NOMO-1 treated with DMSO at 0.1 percent for 48 hours (cell line): ENCODE measurements around the gene RRAS.
"Not testable (repeated sequence)": the region's sequence is repeated elsewhere in the genome, so short reads cannot be mapped to it uniquely, and the experiment has no call there.

Experiments
- DNase-seq: peaks from one replicate; lab custom pipeline; 2025; ENCODE audit not compliant: unreplicated experiment; lab: John Stamatoyannopoulos, UW

Gene RRAS

DNA sequence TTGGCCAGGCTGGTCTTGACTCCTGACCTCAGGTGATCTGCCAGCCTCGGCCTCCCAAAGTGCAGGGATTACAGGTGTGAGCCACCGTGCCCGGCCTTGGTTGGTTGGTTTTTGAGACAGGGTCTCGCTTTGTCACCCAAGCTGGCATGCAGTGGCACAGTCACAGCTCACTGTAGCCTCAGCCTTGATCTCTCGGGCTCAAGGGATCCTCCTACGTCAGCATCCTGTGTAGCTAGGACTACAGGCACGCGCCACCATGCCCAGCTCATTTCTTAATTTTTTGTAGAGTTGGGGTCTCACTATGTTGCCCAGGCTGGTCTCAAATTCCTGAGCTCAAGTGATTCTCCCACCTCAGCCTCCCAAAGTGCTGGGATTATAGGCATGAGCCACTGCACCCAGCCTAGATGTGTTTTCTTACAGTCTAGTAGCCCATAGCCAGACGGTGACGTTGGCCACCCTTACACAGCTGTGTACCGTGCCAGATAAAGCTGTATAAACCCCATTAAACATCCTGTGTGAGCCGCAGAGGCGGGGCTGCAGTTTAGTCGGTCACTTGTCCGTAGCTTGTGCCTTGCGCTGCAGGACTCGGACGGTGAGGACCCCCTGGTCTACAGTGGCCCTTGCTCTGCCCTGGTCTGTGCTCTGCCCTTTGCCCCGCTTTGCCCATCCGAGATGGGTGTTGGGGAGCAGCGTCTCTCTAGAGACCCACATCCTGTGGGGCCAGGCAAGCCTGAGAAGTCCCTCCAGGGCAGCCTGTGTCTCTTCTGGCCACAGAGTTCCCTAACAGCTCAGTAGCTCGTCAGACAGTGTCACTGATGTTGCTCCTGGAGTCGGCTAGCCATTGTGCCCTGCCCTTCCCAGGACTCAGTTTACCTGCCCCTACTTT, 15.9 kb upstream of the RRAS start:
- no peak for DNase-seq

DNA sequence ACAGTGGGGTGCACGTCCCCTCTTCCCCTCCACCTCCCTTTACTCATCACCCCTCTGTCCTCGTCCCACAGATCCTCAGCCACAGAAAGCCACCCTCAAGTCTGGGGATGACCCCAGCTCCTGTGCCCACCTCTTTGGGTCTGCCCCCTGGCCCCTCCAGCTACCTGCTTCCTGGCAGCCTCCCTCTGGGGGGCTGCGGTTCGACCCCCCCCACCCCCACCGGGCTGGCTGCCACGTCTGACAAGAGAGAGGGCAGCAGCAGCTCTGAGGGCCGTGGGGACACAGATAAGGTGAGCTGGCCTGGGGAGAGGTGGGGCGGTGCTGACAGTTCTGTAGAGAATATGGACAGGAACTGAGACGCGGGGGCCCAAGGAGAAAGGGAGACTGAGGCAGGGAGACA, 14.6 kb upstream of the RRAS start:
- no peak for DNase-seq

DNA sequence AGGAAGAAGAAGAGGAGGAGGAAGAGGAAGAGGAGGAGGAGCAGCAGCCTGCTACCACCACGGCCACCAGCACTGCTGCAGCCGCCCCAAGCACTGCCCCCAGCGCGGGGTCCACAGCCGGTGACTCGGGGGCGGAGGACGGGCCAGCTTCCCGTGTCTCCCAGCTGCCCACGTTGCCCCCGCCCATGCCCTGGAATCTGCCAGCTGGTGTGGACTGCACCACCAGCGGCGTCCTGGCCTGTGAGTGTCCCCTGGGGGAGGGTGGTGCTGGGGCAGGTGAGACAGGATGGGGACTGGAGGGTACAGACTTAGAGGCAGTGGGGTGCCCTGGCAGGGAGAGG, 13.5 kb upstream of the RRAS start:
- no peak for DNase-seq

DNA sequence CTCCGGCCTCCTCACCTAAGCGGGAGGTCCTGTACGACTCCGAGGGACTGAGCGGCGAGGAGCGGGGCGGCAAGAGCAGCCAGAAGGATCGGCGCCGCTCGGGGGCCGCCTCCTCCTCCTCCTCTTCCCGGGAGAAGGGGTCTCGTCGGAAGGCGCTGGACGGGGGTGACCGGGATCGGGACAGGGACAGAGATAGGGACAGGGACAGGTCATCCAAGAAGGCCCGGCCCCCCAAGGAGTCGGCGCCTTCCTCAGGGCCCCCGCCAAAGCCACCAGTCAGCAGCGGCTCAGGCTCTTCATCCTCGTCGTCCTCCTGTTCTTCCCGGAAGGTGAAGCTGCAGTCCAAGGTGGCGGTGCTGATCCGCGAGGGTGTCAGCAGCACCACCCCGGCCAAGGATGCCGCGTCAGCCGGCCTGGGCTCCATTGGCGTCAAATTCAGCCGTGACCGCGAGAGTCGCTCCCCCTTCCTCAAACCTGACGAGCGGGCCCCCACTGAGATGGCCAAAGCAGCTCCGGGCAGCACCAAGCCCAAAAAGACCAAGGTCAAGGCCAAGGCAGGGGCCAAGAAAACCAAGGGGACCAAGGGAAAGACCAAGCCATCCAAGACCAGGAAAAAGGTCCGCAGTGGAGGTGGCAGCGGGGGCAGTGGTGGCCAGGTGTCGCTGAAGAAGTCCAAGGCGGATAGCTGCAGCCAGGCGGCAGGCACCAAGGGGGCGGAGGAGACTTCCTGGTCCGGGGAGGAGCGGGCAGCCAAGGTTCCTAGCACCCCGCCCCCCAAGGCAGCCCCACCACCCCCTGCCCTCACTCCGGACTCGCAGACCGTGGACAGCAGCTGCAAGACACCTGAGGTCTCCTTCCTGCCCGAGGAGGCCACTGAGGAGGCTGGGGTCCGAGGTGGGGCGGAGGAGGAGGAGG, 12.9 kb upstream of the RRAS start:
- DNase-seq: no peak

DNA sequence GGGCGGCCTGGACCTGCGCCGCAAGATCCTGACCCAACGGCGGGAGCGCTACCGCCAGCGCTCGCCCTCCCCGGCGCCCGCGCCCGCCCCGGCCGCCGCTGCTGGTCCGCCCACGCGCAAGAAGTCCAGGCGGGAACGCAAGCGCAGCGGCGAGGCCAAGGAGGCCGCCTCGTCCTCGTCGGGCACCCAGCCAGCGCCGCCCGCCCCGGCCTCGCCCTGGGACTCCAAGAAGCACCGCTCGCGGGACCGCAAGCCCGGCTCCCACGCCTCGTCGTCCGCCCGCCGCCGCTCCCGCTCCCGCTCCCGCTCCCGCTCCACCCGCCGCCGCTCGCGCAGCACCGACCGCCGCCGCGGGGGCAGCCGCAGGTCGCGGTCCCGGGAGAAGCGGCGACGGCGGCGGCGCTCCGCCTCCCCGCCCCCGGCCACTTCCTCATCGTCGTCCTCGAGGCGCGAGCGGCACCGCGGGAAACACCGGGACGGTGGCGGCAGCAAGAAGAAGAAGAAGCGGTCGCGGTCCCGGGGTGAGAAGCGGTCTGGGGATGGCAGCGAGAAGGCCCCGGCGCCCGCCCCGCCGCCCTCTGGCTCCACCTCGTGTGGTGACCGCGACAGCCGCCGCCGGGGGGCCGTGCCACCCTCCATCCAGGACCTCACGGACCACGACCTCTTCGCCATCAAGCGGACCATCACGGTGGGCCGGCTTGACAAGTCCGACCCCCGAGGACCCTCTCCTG, 12.0 kb upstream of the RRAS start:
- DNase-seq: no peak

DNA sequence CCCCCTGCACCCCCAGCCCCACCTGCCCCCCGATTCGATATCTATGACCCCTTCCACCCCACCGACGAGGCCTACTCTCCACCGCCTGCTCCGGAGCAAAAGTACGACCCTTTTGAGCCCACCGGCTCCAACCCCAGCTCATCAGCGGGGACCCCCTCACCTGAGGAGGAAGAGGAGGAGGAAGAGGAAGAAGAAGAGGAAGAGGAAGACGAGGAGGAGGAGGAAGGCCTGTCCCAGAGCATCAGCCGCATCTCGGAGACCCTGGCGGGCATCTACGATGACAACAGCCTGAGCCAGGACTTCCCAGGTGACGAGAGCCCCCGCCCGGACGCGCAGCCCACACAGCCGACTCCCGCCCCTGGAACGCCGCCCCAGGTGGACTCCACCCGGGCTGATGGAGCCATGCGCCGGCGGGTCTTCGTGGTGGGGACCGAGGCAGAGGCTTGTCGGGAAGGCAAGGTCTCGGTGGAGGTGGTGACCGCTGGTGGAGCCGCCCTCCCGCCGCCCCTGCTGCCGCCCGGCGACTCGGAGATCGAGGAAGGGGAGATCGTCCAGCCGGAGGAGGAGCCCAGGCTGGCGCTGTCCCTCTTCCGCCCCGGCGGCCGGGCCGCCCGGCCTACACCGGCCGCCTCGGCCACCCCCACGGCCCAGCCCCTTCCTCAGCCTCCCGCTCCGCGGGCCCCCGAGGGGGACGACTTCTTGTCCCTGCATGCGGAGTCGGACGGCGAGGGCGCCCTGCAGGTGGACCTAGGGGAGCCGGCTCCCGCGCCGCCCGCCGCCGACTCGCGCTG, 11.3 kb upstream of the RRAS start:
- DNase-seq: no peak

DNA sequence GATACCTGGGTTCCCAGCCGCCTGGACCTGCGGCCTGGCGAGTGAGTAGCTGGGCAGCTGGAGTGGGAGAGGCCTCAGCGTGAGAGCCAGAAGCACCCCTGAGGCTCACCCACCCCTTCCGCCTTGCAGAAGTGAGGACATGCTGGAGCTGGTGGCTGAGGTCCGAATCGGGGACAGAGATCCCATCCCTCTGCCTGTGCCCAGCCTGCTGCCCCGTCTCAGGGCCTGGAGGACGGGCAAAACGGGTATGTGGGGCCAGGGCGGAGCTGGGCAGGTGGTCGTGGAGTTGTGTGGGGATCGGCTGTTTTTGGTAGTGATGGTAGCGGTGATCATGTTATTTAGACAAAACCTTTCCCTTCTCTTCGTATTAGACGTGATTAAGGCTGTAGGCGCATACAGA, 6.6 kb upstream of the RRAS start:
- no peak for DNase-seq

DNA sequence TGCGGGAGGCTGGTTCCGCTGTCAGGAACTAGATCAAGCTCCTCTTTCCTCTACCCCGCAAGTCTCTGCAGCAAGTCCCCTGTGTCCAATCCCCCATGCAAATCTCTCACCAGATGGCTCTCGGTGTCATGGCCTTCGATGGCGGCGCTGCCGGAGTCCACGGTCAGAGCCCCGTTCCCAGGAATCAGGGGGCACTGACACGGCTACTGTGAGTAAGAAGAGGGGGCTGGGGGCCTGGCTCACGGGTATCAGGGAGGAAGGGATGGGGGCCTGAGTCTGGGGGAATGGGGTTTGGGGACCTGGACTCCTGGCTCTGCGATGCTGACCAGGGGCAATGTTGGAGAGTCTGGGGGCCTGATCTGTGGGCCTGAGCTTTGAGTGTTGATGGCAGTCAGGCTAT, 6.1 kb upstream of the RRAS start:
- DNase-seq: no peak

DNA sequence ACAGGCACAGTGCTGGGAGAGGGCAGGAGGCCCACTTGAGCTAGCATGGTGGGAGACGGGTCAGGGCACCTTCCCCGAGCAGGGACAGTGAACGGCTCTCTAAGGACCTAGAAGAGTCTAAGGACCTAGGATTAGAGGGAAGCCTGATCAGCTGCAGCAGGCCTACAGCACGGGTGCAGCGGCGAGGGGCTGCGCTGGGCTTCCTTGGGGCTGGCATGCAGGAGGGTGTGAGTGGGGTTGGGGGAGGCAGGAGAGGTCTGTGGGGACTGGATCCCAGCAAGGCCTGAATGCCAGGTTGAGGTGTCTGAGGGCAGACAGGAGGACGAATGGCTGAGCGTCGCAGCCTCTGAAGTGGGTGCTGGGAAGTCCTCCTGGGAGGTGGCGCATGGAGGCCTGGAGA, 5.6 kb upstream of the RRAS start:
- DNase-seq: no peak

DNA sequence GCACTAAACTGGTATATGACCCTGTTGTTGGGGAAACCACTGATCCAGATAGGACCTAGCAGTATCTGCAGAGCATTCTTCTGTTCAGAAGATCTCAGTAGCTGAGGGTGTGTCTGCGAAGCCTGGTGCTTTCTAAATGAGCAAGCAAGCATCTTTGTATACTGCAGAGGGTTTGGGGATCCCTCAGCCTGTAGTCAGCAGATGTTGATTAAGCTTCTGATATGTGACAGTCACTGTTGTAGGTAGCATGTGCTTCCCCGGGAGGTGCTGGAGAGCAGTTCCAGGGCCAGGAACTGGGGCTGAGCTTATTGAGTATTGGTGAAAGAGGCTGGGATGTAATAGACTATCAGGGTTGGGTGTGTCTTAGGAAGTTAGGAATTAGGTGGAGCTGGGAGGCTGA, 3.5 kb upstream of the RRAS start:
- no peak for DNase-seq

DNA sequence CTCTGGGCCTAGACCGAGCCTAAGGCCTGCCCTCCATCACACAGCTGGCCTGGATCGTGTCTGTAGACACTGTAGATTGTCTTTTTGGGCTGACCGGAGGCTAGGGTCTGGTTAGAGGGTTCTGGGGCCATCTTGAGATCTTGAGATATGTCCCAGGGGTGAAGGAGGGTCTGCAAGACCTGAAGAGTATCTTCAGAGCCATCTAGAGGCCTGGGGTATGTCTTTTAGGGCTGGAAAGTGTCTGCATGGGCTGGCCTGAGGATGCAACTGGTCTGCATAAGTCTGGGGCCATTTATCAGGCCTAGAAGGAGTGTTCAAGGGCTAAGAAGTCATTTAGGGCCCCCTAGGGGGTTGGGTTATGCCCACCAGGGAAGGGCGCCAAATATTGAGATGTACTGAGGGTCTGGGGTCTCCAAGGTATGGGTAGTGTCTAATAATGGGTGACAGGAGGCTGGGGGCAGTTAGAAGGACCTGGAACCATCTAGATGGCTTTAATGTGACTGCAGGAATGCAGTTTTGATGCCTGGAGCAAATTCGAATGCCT, 2.6 kb upstream of the RRAS start:
- no peak for DNase-seq

DNA sequence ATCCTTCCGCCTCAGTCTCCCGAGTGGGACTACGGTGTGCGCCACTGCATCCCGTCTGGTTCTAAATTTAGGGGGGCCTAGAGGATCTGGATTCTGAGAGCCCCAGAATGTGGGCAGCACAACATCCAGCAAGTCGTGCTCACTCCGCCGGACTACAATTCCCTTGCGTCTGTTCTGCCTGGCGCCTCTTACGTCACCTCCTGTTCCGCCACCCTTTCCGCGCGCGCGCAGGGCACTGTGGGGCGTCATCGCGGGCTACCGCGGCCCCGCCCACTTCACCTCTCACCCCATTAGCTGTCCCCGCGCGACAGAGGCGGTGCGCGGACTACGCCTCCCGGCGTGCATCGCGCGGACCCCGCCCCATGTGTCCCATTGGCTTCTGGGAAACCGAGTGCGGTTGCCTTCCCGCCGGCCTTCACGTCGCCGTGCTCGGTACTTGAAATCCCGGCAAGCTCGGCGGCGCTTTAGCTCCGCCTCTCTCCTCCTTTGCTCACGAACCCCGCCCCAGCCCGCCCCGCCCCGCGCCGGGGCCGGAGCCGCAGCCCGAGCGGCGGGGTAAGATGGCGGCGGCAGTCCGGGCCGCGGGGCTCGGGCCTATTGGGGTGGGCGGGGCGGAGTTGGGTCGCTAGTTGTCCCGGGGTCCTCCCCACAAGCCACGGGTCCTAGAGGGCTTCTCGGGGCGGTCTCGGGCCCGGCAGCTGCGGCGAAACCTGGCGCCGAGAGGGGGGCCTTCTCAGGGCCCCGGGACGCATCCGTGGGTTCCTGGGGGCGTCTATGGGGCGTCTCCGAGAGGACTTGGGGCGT, 1.9 kb upstream of the RRAS start, which contains the start of gene SCAF1:
TSS of gene SCAF1 (plus strand) at position 522 of the 804 bp plus-strand sequence. CDS start 2,818 bp downstream, outside the sequence.
- DNase-seq: peak; percentile 98

DNA sequence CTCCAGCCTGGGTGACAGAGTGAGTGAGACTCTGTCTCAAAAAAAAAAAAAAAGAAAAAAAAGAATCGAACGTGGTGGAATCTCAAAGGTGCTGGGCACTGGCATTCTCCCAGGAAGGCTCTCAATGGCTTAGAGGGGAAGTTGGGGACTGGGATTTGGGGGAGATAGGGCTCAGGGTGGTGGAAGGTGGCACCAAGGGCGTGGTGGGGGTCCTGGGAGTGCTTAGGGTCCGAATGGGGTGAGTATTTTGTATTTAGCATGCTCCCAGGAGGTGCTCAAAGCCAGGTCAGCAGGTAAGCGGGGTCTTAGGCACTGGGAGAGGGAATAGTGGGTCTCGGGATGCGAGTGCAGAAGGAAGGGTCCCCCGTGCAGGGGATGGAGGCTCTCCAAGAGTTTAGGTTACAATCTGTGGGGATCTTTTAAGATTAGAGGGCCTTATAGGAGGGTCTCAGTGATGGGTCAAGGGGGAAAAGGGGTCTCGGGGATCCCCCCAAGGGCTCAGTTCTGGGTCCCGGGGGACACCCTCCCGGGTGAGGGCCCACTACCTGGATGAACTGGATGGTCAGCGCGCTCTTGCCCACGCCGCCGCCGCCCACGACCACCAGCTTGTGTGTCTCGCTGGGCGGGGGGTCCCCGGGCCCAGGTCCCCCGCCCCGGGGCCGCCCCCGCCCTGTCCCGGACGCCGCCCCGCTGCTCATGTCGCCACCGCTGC, 386 bp downstream of the RRAS start:
- no peak for DNase-seq

DNA sequence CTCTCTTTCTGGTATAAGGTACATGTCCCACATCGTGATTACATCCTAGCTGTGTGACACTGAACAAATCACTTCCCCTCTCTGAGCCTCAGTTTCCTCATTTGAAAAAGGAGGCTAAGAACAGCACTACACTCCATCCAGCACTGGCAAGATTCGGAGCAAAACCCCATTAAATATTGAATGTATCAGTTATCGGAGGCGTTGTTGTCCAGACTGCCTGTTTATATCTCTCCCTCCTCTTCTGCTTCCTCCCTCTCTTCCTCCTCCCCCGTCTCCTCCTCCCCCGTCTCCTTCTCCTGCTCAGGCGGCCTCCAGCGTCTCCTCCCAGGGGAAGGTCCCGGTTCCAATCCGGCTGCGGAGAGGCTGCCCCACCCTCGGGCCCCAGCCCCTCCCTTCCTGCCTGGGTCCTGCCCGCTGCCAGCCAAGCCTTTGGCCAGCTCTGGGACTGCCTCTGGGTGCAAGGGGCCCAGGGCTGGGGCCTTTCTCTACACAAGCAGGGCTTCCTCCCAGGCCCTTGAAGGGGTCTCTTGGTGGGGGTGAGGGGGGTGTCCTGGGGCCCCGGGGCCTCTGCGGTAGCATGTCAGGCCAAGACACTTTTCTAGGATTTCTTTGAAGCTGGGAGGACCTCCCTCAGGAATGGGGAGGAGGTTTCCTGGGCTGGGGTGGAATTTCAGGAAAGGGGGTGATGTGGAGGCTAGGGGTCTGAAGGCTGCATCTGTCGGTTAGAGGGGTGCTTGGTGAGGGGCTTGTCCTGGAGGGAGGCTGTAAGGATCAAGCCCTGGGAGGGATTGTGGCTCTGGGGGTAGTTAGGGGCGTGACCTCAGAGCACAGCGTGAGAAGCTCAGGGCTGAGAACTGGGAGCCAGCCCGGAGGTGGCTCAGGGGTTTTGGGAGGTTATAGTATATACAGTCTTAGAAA, 1.9 kb downstream of the RRAS start:
- DNase-seq: no peak

DNA sequence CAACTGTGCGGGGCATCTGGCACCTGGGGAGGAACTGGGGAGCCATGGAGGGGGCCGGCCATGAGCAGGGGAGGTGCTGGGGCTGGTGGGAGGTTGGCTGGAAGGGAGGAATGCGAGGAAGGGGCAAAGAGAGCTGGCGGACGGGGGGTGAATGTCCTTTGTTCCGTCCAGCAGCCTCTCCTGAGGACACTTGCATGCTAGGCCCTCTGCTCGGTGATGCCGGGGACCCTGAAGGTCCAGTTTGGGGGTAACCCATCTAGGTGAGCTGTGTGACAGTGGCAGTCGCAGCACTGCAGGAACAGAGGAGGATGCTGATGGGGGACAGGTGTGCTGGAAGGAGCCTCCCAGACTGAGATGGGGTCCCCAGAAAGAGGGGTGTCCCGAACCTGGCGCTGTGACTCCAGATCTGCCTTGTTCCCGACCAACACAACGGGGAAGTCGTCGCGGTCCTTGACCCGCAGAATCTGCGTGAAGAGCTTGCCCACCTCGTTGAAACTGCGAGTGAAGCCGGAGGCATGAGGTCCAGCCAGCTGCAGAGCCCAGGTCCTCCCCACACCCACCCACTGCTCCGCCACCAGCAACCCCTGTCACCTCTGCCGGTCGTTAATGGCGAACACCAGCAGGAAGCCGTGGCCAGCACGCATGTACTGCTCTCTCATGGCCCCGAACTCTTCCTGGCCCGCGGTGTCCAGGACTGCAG, 3.6 kb downstream of the RRAS start:
- DNase-seq: no peak

DNA sequence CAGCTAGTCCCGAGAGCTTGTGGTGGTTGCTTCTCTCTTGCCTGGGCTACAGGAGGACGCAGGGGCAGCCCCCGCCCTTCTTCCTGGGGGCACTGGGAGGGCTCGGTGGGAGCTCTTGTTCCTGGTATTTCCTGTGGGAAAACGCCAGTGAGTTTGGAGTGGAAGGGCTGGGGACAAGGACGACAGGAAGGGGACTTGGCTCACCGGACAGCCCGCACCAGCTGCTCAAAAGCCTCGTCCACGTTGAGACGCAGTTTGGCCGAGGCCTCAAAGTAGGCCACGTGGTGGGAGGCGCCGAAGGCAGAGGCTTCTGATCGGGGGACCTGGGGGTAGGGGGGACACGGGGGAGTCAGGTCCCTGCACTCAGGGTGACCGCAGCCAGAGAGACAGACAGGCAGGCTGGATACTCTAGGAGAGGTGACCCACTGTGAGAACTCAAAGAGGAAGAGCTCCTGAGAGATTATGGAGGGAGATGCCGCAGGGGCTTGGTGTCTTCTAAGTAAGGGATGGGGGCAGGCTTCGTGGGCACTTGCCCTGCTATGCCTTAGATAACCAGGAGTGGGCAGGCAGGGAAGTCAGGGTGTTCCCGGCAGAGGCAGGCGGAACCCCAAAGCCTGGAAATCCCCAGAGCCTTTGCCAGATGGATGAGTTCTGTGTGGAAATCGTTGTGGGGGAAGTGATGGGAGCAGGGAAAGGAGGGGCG, 4.3 kb downstream of the RRAS start:
- no peak for DNase-seq

DNA sequence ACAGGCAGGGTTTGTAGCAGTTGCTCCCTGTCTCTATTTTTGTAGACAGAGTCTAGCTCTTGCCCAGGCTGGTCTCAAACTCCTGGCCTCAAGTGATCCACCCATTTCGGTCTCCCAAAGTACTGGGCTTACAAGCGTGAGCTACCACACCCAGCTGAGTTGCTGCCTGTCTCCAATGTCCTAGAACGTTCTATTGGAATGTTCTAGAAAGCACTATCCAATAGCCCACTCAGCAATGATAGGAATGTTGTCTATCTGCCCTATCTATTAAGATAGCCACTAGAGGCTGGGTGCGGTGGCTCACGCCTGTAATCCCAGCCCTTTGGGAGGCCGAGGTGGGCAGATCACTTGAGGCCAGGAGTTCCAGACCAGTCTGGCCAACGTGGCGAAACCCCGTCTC, 6.7 kb downstream of the RRAS start:
- DNase-seq: not testable (repeated sequence)
